ENCODE measurements around the gene TRIM8. TPM values are rescaled to one million over a fixed set of nuclear protein-coding genes. Genes with fewer than 3 reads are reported as not detected.
A peak's percentile ranks its signal among the peaks of the same experiment; 100 is the strongest.

The TRIM8 gene
- total RNA-seq, 2 donors from 2014 or later: 106 to 125 TPM

DNA sequence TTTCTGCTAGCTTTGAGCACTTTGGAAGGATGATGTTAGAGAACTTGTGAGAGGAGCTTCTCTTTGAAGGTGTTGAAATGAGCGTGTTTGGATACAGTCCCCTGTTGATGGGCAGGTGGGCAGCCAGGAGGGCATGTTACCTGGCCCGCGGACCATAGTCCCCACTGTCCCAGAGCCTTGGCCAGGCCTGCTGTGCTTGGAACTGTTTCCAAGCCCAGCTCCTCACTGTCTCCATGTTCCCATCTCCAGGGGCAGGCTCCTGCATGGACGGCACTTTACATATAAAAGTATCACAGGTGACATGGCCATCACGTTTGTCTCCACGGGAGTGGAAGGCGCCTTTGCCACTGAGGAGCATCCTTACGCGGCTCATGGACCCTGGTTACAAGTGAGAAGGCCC, 27.2 kb upstream of the TRIM8 start:
- no peaks in the 10 kb centered on the region for H3K9me3 ChIP-seq
- TF ChIP-seq, protein P1, sequence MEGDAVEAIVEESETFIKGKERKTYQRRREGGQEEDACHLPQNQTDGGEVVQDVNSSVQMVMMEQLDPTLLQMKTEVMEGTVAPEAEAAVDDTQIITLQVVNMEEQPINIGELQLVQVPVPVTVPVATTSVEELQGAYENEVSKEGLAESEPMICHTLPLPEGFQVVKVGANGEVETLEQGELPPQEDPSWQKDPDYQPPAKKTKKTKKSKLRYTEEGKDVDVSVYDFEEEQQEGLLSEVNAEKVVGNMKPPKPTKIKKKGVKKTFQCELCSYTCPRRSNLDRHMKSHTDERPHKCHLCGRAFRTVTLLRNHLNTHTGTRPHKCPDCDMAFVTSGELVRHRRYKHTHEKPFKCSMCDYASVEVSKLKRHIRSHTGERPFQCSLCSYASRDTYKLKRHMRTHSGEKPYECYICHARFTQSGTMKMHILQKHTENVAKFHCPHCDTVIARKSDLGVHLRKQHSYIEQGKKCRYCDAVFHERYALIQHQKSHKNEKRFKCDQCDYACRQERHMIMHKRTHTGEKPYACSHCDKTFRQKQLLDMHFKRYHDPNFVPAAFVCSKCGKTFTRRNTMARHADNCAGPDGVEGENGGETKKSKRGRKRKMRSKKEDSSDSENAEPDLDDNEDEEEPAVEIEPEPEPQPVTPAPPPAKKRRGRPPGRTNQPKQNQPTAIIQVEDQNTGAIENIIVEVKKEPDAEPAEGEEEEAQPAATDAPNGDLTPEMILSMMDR (IDR thresholded peaks at IDR 0.05): no peak
- DNase-seq (ENCODE audit: low spot score): no peak
- peaks cover 0 to 95% of the 10 kb centered on the region in 2 donors for H3K4me1 ChIP-seq
- no peak overlapping the region for H3K4me3 ChIP-seq
- H3K27ac ChIP-seq: peak overlapping the region; percentile 55 to 66
- H3K27me3 ChIP-seq: no peaks in the 10 kb centered on the region
- H3K36me3 ChIP-seq: peaks cover 6% of the 10 kb centered on the region

DNA sequence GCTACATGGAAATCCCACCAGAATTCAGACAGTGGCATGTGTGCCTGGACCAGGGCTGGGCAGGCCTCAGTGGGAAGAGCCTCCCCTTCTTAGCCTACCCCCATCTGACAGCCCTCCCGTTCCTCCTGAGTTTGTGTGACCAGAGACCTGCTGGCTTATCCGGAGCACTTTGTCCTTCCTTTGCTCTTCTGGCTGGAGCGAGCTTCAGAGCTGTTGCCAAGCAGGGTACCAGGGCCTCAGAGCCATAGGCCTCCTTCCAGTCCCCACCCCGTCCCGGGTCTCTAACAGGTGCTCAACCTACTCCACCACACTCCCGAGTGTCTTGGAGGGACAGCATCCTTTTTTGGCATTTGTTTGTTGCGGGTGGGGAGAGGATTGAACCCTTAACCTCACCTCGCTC, 26.5 kb upstream of the TRIM8 start:
- Histone ChIP-seq H3K4me3 (no peak overlapping the region), H3K4me1 (peaks cover 0 to 97% of the 10 kb centered on the region in 2 donors), H3K36me3 (peaks cover 6% of the 10 kb centered on the region), H3K27ac (peak overlapping the region; percentile 81 to 90), H3K9me3 (no peaks in the 10 kb centered on the region), H3K27me3 (no peaks in the 10 kb centered on the region)
- TF ChIP-seq, protein P1 (IDR thresholded peaks at IDR 0.05): no peak
- DNase-seq (ENCODE audit: low spot score): no peak

DNA sequence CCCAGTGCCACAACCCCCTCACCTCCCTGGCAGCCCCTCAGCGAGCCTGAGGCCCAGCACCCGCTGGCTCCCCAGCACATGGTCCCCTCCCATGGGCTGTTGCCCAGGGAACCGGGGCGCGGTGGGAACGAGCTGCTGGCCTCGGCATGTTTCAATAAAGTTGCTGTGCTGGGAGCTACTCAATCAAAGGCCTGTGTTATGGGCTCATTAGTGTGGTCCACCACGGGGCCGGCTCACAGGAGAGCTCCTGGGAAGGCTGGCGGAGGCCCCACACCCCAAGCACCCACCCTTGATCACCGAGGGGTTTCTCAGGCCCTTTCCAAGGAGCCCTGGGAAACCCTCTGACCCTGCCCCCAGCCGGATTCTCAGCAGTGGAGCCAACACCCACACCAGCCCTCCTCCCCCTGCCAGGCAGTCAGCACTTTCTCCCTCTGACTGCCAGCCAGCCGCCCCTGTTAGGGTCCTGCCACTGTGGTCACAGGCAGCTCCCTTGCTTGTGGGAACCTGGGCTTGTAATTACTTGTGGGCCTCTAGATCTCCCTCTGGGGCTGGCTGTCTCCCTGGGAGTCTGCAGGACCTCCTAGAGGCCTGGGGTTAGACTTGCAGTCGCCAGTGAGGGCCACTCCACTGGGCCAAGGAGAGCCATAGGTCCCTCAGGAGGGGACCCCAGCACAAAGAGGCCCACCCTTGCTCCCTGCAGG, 24.8 kb upstream of the TRIM8 start:
- peak overlapping the region; percentile 81 to 90 for H3K27ac ChIP-seq
- no peak for DNase-seq (ENCODE audit: low spot score)
- no peak overlapping the region for H3K4me3 ChIP-seq
- TF ChIP-seq, protein P1 (IDR thresholded peaks at IDR 0.05): no peak
- H3K27me3 ChIP-seq: no peaks in the 10 kb centered on the region
- peaks cover 6% of the 10 kb centered on the region for H3K36me3 ChIP-seq
- H3K4me1 ChIP-seq: peaks cover 0 to 81% of the 10 kb centered on the region in 2 donors
- H3K9me3 ChIP-seq: no peaks in the 10 kb centered on the region

DNA sequence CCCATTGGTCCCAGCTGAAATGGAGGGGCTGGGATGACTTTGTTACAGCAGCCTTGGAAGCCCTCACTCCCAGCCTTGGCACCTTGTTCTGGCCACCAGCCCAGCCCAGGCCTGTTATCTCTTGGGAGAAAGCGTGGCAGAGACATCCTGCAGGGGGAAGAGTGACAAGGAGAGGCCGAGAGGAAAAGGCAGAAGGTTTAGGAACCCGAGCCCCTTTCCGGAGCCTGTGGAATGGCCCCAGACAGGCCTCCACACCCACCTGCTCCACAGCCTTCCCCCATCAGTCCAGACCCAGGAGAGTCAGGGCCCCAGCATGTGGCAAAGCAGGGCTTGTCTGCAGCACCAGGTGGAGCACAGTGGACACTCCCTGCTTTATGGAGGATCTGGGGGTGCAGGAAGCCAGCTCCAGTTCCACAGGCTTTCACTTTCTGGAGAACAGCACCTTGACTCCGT, 24.1 kb upstream of the TRIM8 start:
- TF ChIP-seq, protein P1 (IDR thresholded peaks at IDR 0.05): no peak
- no peaks in the 10 kb centered on the region for H3K27me3 ChIP-seq
- H3K36me3 ChIP-seq: peaks cover 6% of the 10 kb centered on the region
- DNase-seq (ENCODE audit: low spot score): no peak
- no peak overlapping the region for H3K4me3 ChIP-seq
- no peaks in the 10 kb centered on the region for H3K9me3 ChIP-seq
- H3K4me1 ChIP-seq: peaks cover 0 to 79% of the 10 kb centered on the region in 2 donors
- H3K27ac ChIP-seq: peak overlapping the region; percentile 81 to 90

DNA sequence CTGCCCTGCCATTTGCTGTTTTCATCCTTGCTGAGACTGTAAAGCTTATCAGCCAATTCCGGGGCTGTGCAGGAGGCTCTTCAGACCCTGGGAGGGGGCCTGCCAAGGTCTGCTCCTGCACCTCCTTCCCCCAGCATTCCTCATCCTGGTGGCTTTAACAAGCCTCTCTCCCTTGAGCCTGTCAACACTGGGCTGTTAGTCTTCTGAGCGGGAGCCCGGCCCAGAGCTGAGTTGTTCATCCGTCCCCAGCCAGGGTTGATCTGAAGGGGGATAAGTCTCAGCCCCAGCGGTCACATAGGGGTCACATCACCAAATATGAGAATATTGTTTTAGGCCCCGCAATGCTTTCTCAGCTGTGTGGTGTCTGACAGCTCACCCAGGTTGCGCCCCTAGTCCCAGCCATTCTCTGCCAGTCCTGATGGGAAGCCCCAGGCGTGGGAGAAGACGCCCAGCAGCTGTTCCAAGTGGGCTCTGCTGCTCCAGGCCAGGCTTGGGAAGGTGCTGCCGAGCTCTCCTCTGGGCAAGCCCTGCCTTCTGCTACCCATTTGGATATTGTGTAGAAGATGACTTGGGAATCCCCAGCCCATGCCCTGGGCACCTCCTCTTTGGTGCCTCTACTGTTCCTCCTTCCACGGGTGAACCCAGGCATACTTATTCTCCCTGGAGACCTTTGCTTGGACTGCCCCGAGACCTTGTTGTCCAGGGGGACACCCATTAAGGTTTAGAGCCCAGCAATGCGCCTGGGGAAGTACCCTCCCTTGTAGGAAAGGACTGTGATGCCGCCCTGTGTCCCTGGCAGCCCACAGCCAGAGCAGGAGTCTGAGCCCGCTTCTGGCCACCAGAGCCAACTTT, 23.5 kb upstream of the TRIM8 start:
- peak overlapping the region; percentile 81 to 90 for H3K27ac ChIP-seq
- peaks cover 6% of the 10 kb centered on the region for H3K36me3 ChIP-seq
- no peak for DNase-seq (ENCODE audit: low spot score)
- TF ChIP-seq, protein P1 (IDR thresholded peaks at IDR 0.05): no peak
- no peaks in the 10 kb centered on the region for H3K27me3 ChIP-seq
- no peak overlapping the region for H3K4me3 ChIP-seq
- no peaks in the 10 kb centered on the region for H3K9me3 ChIP-seq
- peaks cover 0 to 79% of the 10 kb centered on the region in 2 donors for H3K4me1 ChIP-seq

Measured in right atrium auricular region (tissue), 2 donors.